ENCODE data around the gene CMTR2.

CMTR2 gene

DNA sequence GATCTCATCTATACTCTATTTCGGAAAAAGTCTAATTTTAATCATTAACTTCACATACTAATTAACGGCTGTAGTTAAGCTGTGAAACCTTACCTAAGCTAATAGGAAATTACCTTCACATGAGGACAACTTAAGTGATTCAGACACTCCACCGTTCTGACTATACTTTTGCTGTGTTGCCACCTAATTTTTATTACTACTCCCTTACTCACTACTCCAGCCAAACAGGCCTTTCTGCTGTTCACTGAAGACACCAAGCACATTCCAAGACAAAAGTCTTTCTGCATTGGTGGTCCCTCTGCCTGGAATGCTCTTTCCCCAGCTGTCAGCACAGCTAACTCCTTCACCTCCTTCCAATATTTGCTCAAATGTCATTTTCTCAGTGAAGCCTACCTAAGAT, 1.3 kb downstream of the CMTR2 start:
- DNase-seq (ENCODE audit: extremely low spot score): no peak
- CTCF ChIA-PET: no interaction called here
- POLR2A ChIA-PET: no interaction called here
- TF ChIP-seq, protein P1, sequence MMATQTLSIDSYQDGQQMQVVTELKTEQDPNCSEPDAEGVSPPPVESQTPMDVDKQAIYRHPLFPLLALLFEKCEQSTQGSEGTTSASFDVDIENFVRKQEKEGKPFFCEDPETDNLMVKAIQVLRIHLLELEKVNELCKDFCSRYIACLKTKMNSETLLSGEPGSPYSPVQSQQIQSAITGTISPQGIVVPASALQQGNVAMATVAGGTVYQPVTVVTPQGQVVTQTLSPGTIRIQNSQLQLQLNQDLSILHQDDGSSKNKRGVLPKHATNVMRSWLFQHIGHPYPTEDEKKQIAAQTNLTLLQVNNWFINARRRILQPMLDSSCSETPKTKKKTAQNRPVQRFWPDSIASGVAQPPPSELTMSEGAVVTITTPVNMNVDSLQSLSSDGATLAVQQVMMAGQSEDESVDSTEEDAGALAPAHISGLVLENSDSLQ (IDR thresholded peaks at IDR 0.05): no peak
- TF ChIP-seq BHLHE40 (IDR thresholded peaks at IDR 0.05; ENCODE audit: borderline replicate concordance): no peak
- TF ChIP-seq CTBP1 (IDR thresholded peaks at IDR 0.05; ENCODE audit: borderline replicate concordance): no peak
- TF ChIP-seq HDGF (IDR thresholded peaks at IDR 0.05; ENCODE audit: borderline replicate concordance): no peak
- no peak for TF ChIP-seq LEF1 (IDR thresholded peaks at IDR 0.05; ENCODE audit: borderline replicate concordance)

DNA sequence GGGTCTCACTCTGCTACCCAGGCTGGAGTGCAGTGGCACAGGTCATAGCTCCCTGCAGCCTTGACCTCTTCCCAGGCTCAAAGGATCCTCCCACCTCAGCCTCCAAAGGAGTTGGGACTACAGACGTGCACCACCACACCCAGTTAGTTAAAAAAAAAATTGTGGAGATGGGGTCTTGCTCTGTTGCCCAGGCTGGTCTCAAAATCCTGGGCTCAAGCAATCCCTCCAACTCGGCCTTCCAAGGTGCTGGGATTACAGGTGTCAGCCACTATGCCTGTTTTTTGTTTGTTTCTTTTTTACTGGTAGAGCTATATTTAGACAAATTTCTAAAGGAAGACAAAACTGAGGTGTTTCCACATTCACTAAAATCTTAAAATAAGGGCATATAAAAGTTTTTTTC, 1.7 kb downstream of the CMTR2 start:
- POLR2A ChIA-PET: no interaction called here
- CTCF ChIA-PET: no interaction called here
- TF ChIP-seq FOXA1 (IDR thresholded peaks at IDR 0.05): no peak
- DNase-seq (ENCODE audit: extremely low spot score): no peak

DNA sequence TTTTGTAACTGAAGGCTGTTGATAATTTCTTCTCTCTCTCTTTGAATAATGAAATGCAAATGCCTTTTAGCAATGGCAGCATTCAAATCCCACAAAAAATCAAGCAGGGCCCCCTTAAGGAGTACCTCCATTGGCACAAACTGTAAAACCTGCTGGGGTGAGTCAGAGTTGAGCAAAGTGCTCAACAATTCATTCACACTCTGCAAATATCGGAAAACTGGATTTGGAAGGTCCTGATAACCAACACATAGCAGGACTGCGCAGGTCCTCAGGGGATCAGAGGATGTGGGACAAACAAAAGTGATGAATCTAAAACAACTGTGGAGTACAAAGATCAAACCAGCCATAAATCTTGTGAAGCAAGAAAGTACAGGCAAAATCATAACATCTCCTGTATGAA, 5.6 kb downstream of the CMTR2 start:
- no peak for TF ChIP-seq SP1 (IDR thresholded peaks at IDR 0.05)
- TF ChIP-seq SUZ12 (IDR thresholded peaks at IDR 0.05): no peak
- no peak for TF ChIP-seq HDGF (IDR thresholded peaks at IDR 0.05; ENCODE audit: borderline replicate concordance)
- TF ChIP-seq NFRKB (IDR thresholded peaks at IDR 0.05): no peak
- TF ChIP-seq FOXM1 (IDR thresholded peaks at IDR 0.05; ENCODE audit: borderline replicate concordance): no peak
- no peak for TF ChIP-seq ARNT (IDR thresholded peaks at IDR 0.05)
- no peak for TF ChIP-seq LEF1 (IDR thresholded peaks at IDR 0.05; ENCODE audit: borderline replicate concordance)
- TF ChIP-seq CTBP1 (IDR thresholded peaks at IDR 0.05; ENCODE audit: borderline replicate concordance): no peak
- TF ChIP-seq FOXK2 (IDR thresholded peaks at IDR 0.05): no peak
- no peak for TF ChIP-seq FOXA1 (IDR thresholded peaks at IDR 0.05)
- no peak for TF ChIP-seq BHLHE40 (IDR thresholded peaks at IDR 0.05; ENCODE audit: borderline replicate concordance)
- TF ChIP-seq ZNF384 (IDR thresholded peaks at IDR 0.05): no peak
- no peak for TF ChIP-seq ELF4 (IDR thresholded peaks at IDR 0.05)
- no peak for TF ChIP-seq TARDBP (IDR thresholded peaks at IDR 0.05)
- TF ChIP-seq L3MBTL2 (conservative IDR thresholded peaks at IDR 0.05): no peak
- TF ChIP-seq, protein P1 (IDR thresholded peaks at IDR 0.05): no peak
- ChIA-PET CTCF (no interaction called here), POLR2A (no interaction called here)
- DNase-seq (ENCODE audit: extremely low spot score): no peak

DNA sequence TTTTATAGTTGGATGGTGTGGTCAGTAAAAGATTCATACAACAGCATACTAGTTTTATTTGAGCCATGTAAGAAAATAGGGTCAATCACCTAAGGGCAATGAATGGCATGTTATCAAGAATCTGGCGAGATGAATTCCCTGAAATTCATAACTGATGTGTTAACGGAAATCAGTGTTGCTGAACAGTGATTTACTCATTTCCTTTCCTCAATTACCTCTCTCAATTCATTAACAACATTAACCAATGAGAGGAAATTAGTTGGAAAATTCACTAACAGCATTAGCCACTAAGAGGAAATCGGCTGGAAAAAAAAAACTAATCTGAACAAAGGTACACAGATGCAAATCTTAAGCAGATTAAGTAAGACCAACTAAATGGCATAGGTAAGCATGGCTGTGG, 6.3 kb downstream of the CMTR2 start:
- DNase-seq (ENCODE audit: extremely low spot score): no peak
- ChIA-PET POLR2A (no interaction called here), CTCF (interaction anchor here (1.0 kb wide), 1 partner anchor 678 kb away, joined by 3 read pairs; no protein-coding TSS in a partner anchor)
- TF ChIP-seq ELF4 (IDR thresholded peaks at IDR 0.05) (no peak), FOXA1 (IDR thresholded peaks at IDR 0.05) (no peak), L3MBTL2 (conservative IDR thresholded peaks at IDR 0.05) (no peak), HDGF (IDR thresholded peaks at IDR 0.05; ENCODE audit: borderline replicate concordance) (no peak), ARNT (IDR thresholded peaks at IDR 0.05) (no peak), SP1 (IDR thresholded peaks at IDR 0.05) (no peak), TARDBP (IDR thresholded peaks at IDR 0.05) (no peak), CTBP1 (IDR thresholded peaks at IDR 0.05; ENCODE audit: borderline replicate concordance) (no peak), ZNF384 (IDR thresholded peaks at IDR 0.05) (no peak), LEF1 (IDR thresholded peaks at IDR 0.05; ENCODE audit: borderline replicate concordance) (no peak), FOXM1 (IDR thresholded peaks at IDR 0.05; ENCODE audit: borderline replicate concordance) (no peak), SUZ12 (IDR thresholded peaks at IDR 0.05) (no peak), BHLHE40 (IDR thresholded peaks at IDR 0.05; ENCODE audit: borderline replicate concordance) (no peak), NFRKB (IDR thresholded peaks at IDR 0.05) (no peak), FOXK2 (IDR thresholded peaks at IDR 0.05) (no peak)
- TF ChIP-seq, protein P1 (IDR thresholded peaks at IDR 0.05): no peak

DNA sequence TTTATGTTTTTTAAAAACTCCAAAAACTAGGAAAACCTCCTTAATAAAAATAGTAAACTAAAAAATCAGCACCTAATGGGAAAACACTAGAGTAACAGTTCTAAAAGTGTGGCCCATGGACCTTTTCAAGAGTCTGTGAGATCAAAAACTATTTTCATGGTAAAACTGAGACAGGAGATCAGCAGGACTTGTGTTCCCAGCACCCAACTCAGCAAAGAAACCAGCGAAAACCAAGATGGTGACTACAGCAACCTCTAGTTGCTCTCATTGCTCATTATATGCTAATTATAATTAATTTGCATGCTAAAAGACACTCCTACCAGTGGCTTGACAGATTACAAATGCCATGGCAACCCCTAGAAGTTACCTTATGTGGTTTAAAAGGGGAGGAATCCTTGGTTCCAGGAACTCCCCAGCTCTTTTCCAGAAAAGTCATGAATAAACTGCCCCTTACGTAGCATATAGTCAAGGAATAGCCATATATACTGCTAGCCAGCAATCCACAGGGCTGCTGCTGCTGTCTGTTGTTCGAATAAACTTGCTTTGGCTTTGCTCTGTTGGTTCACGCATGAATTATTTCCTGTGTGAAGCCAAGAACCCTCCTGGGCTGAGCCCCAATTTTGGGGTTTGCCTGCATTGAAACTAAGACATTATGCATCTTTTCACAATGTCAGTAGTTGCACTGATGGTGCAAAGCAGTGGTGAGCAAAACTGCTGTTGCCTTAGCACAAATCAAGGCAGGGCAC, 12.4 kb downstream of the CMTR2 start:
- ChIA-PET POLR2A (no interaction called here), CTCF (no interaction called here)
- DNase-seq (ENCODE audit: extremely low spot score): no peak
- no peak for TF ChIP-seq LEF1 (IDR thresholded peaks at IDR 0.05; ENCODE audit: borderline replicate concordance)
- no peak for TF ChIP-seq ARNT (IDR thresholded peaks at IDR 0.05)
- TF ChIP-seq HDGF (IDR thresholded peaks at IDR 0.05; ENCODE audit: borderline replicate concordance): no peak
- TF ChIP-seq, protein P1 (IDR thresholded peaks at IDR 0.05): no peak
- TF ChIP-seq TARDBP (IDR thresholded peaks at IDR 0.05): no peak
- no peak for TF ChIP-seq CTBP1 (IDR thresholded peaks at IDR 0.05; ENCODE audit: borderline replicate concordance)
- no peak for TF ChIP-seq BHLHE40 (IDR thresholded peaks at IDR 0.05; ENCODE audit: borderline replicate concordance)
- no peak for TF ChIP-seq FOXA1 (IDR thresholded peaks at IDR 0.05)
- no peak for TF ChIP-seq NFRKB (IDR thresholded peaks at IDR 0.05)
- no peak for TF ChIP-seq FOXM1 (IDR thresholded peaks at IDR 0.05; ENCODE audit: borderline replicate concordance)
- TF ChIP-seq SUZ12 (IDR thresholded peaks at IDR 0.05): no peak
- TF ChIP-seq L3MBTL2 (conservative IDR thresholded peaks at IDR 0.05): no peak
- no peak for TF ChIP-seq ELF4 (IDR thresholded peaks at IDR 0.05)
- TF ChIP-seq ZNF384 (IDR thresholded peaks at IDR 0.05): no peak
- no peak for TF ChIP-seq SP1 (IDR thresholded peaks at IDR 0.05)
- no peak for TF ChIP-seq FOXK2 (IDR thresholded peaks at IDR 0.05)

DNA sequence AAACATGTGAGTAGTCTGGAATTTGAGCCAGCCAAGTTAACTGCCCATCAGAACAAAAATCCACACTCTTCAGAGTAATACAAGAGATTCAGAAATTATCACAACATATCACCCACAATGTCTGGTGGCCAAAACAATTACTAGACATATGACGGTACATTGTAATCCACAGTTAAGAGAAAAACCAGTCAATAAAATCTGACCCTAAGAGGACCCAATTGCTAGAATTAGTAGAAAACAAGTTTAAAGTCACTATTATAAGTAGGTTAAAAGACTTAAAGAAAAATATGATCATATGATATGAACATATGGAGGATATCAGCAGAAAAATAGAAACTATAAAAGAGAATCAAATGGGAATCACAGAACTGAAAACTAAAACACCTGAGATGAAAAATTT, 15.8 kb downstream of the CMTR2 start:
- ChIA-PET POLR2A (no interaction called here), CTCF (no interaction called here)
- no peak for DNase-seq (ENCODE audit: extremely low spot score)
- TF ChIP-seq ZNF384 (IDR thresholded peaks at IDR 0.05) (no peak), FOXK2 (IDR thresholded peaks at IDR 0.05) (no peak), ARNT (IDR thresholded peaks at IDR 0.05) (no peak), LEF1 (IDR thresholded peaks at IDR 0.05; ENCODE audit: borderline replicate concordance) (no peak), SUZ12 (IDR thresholded peaks at IDR 0.05) (no peak)

Data from HEK293T (cell line).